H1 (cell line): ENCODE measurements around the gene STK31. TPM values are rescaled to one million over a fixed set of nuclear protein-coding genes. Genes with fewer than 3 reads are reported as not detected.

Experiments
- CTCF ChIA-PET: fragments of 300-600 bp; sonication (Branson Sonifier 250); formaldehyde crosslinking; loops from one replicate; lab custom pipeline; 2021; ENCODE audit not compliant: partially characterized antibody; lab: Charles Lee
- POLR2A ChIA-PET: fragments of 300-600 bp; sonication (Branson Sonifier 250); formaldehyde crosslinking; loops from one replicate; lab custom pipeline; 2021; ENCODE audit warnings: inconsistent platforms; ENCODE audit not compliant: partially characterized antibody; lab: Charles Lee
- DNase-seq, 2 experiments: peaks; one replicate each; pipeline versions ENCODE4 v3.0.0 to v3.0.0-alpha.2; 2010 to 2022; ENCODE audit warnings: low spot score in 2 of 2, low read depth in 1 of 2, mixed read lengths in 1 of 2
- FAIRE-seq: peaks from 2 replicates; lab custom pipeline; 2011; peaks lifted over from hg19 to GRCh38; lab: Jason Lieb, UNC
- H2AFZ ChIP-seq: 2 replicates; pipeline ENCODE4 v1.8.1; 2012; ENCODE audit warnings: low read length, inconsistent platforms
- H2AK5ac ChIP-seq: 2 replicates; pipeline ENCODE4 v1.6.1; 2013; ENCODE audit warnings: low read depth, low read length
- H2BK120ac ChIP-seq: replicated peaks from 2 replicates; pipeline ENCODE3; 2013; ENCODE audit warnings: low read depth, low read length, inconsistent platforms
- H2BK12ac ChIP-seq: 2 replicates; pipeline ENCODE4 v1.6.1; 2013; ENCODE audit warnings: low read depth, low read length
- H2BK15ac ChIP-seq: 2 replicates; pipeline ENCODE4 v1.6.1; 2013; ENCODE audit warnings: low read length
- H2BK20ac ChIP-seq: 2 replicates; pipeline ENCODE4 v1.6.1; 2013; ENCODE audit warnings: low read length
- H2BK5ac ChIP-seq: 2 replicates; pipeline ENCODE4 v1.6.1; 2013; ENCODE audit warnings: low read depth, low read length
- H3K14ac ChIP-seq: 2 replicates; pipeline ENCODE4 v1.6.1; 2013; ENCODE audit warnings: inconsistent platforms; ENCODE audit not compliant: insufficient read length
- H3K18ac ChIP-seq: 2 replicates; pipeline ENCODE4 v1.6.1; 2013; ENCODE audit warnings: low read length; ENCODE audit errors: extremely low read depth
- H3K23ac ChIP-seq: 2 replicates; pipeline ENCODE4 v1.6.1; 2013; ENCODE audit warnings: inconsistent platforms; ENCODE audit not compliant: insufficient read length
- H3K23me2 ChIP-seq: 2 replicates; pipeline ENCODE4 v1.6.1; 2013; ENCODE audit warnings: low read depth, low read length
- H3K27ac ChIP-seq: 2 replicates; pipeline ENCODE4 v1.6.1; 2011; ENCODE audit warnings: low read depth, low read length, inconsistent platforms
- H3K27me3 ChIP-seq, 4 experiments: replicated peaks in 1 of 4; 1 replicate in 1 of 4; 2 replicates in 3 of 4; pipeline versions ENCODE4 v1.6.1 to v1.8.1; 2011 to 2013; ENCODE audit warnings: low read length in 3 of 4, mild to moderate bottlenecking in 3 of 4, inconsistent platforms in 2 of 4, mixed read lengths in 2 of 4, moderate library complexity in 1 of 4; ENCODE audit not compliant: control insufficient read depth in 3 of 4, insufficient read depth in 3 of 4; ENCODE audit errors: extremely low read depth in 1 of 4
- H3K36me3 ChIP-seq, 4 experiments: 2 replicates each; pipeline versions ENCODE4 v1.6.1 to v1.8.1; 2011 to 2013; ENCODE audit warnings: mild to moderate bottlenecking in 4 of 4, low read length in 3 of 4, moderate library complexity in 2 of 4, control low read depth in 1 of 4, inconsistent platforms in 1 of 4; ENCODE audit not compliant: insufficient read depth in 4 of 4, control insufficient read depth in 2 of 4
- H3K4ac ChIP-seq: replicated peaks from 2 replicates; pipeline ENCODE3; 2013; ENCODE audit warnings: low read length, low read depth, mixed read lengths, inconsistent platforms; ENCODE audit not compliant: insufficient read length
- H3K4me1 ChIP-seq, 4 experiments: replicated peaks in 1 of 4; 1 replicate in 1 of 4; 2 replicates in 3 of 4; pipeline versions ENCODE4 v1.6.1 to v1.8.1; 2011 to 2013; ENCODE audit warnings: low read length in 3 of 4, inconsistent platforms in 2 of 4, mixed read lengths in 1 of 4; ENCODE audit not compliant: insufficient read depth in 4 of 4, control insufficient read depth in 3 of 4
- H3K4me2 ChIP-seq, 2 experiments: 2 replicates each; pipeline versions ENCODE4 v1.6.1 to v1.8.1; 2011 to 2013; ENCODE audit warnings: low read depth in 2 of 2, low read length in 2 of 2, control low read depth in 1 of 2, inconsistent platforms in 1 of 2, mild to moderate bottlenecking in 1 of 2; ENCODE audit not compliant: insufficient read depth in 1 of 2
- H3K4me3 ChIP-seq, 4 experiments: fragments of 200-600, 300-600 bp in 1 of 4; sonication (generic), shearing (Covaris generic), sonication (Bioruptor Twin) in 1 of 4; 2 replicates each; pipeline versions ENCODE4 v1.5.1 to v1.8.1; 2011 to 2016; ENCODE audit warnings: low read length in 4 of 4, low read depth in 3 of 4, control low read depth in 2 of 4, inconsistent platforms in 2 of 4, mild to moderate bottlenecking in 2 of 4, mixed read lengths in 1 of 4, moderate library complexity in 1 of 4; ENCODE audit not compliant: insufficient read depth in 2 of 4; ENCODE audit errors: extremely low read depth in 1 of 4
- H3K56ac ChIP-seq: replicated peaks from 2 replicates; pipeline ENCODE3; 2013; ENCODE audit warnings: low read depth, mild to moderate bottlenecking, mixed read lengths, low read length, inconsistent platforms; ENCODE audit not compliant: insufficient read length
- H3K79me1 ChIP-seq: 2 replicates; pipeline ENCODE4 v1.6.1; 2013; ENCODE audit warnings: low read depth, low read length, control low read depth
- H3K79me2 ChIP-seq, 2 experiments: 2 replicates each; pipeline versions ENCODE4 v1.6.1 to v1.8.1; 2012 to 2013; ENCODE audit warnings: low read length in 2 of 2, mild to moderate bottlenecking in 2 of 2, inconsistent platforms in 1 of 2; ENCODE audit not compliant: insufficient read depth in 2 of 2, control insufficient read depth in 1 of 2
- H3K9ac ChIP-seq, 4 experiments: replicated peaks in 1 of 4; 1 replicate in 1 of 4; 2 replicates in 3 of 4; pipeline versions ENCODE4 v1.6.1 to v1.8.1; 2011 to 2013; ENCODE audit warnings: low read depth in 3 of 4, low read length in 3 of 4, control low read depth in 2 of 4, mild to moderate bottlenecking in 2 of 4, moderate library complexity in 2 of 4, inconsistent platforms in 1 of 4; ENCODE audit errors: extremely low read depth in 1 of 4
- H3K9me3 ChIP-seq, 2 experiments: 2 replicates each; pipeline versions ENCODE4 v1.6.1 to v1.8.1; 2012 to 2013; ENCODE audit warnings: mild to moderate bottlenecking in 2 of 2, moderate library complexity in 2 of 2, control low read depth in 1 of 2, inconsistent platforms in 1 of 2, low read depth in 1 of 2, low read length in 1 of 2, mixed read lengths in 1 of 2; ENCODE audit not compliant: insufficient read depth in 2 of 2
- H4K20me1 ChIP-seq, 2 experiments: replicated peaks in 1 of 2; 2 replicates each; pipeline versions ENCODE3 to v1.8.1; 2011 to 2013; ENCODE audit warnings: inconsistent platforms in 2 of 2, low read length in 2 of 2, mild to moderate bottlenecking in 1 of 2; ENCODE audit not compliant: insufficient read depth in 2 of 2, control insufficient read depth in 1 of 2
- H4K5ac ChIP-seq: 2 replicates; pipeline ENCODE4 v1.6.1; 2013; ENCODE audit warnings: low read length, low read depth, mixed read lengths, inconsistent platforms; ENCODE audit not compliant: insufficient read length
- H4K8ac ChIP-seq: 2 replicates; pipeline ENCODE4 v1.8.0; 2013; ENCODE audit warnings: mild to moderate bottlenecking, moderate library complexity, low read length, inconsistent platforms; ENCODE audit not compliant: insufficient read depth; ENCODE audit errors: extremely low read depth
- H4K91ac ChIP-seq: replicated peaks from 2 replicates; pipeline ENCODE3; 2013; ENCODE audit warnings: low read length, mixed read lengths, inconsistent platforms; ENCODE audit not compliant: insufficient read length
- SRF ChIP-seq: IDR thresholded peaks from 2 replicates; pipeline ENCODE4 v1.6.1; 2011; ENCODE audit warnings: mild to moderate bottlenecking, low read depth, low read length, moderate library complexity
- WGBS, 2 experiments: shearing (Covaris generic) in 1 of 2; methylation state at CpG; one replicate each; pipeline versions ENCODE4 v1.1.6 to v1.1.7; 2013 to 2015; ENCODE audit warnings: low lambda C conversion rate in 2 of 2, mixed read lengths in 2 of 2, inconsistent platforms in 1 of 2, low coverage in 1 of 2, missing lambda C conversion rate in 1 of 2; ENCODE audit not compliant: insufficient replicate concordance in 2 of 2, insufficient coverage in 1 of 2, insufficient read length in 1 of 2; ENCODE audit errors: extremely low coverage in 1 of 2, missing lambda C conversion rate in 1 of 2; 5-methylcytosine and 5-hydroxymethylcytosine counted together
- polyA plus RNA-seq, 7 experiments: library from polyadenylated mRNA; depleted of rRNA in 3 of 7; stranded (reverse) in 5 of 7; unstranded in 2 of 7; fragments of >200 nt in 5 of 7; fragments of 200-250 nt in 2 of 7; gene quantifications; 1 replicate in 5 of 7; 2 replicates in 1 of 7; 4 replicates in 1 of 7; pipeline versions ENCODE4 v1.2.1 to v1.2.3, GENCODE V29; 2011 to 2013; ENCODE audit warnings: missing spikeins in 2 of 7, mixed read lengths in 2 of 7
- total RNA-seq: library from RNA; stranded (reverse); fragmentation: NEBNext Ultra II Directional; extraction: Animal tissue kit (Norgen Biotek cat#: 25700); gene quantifications from 2 replicates; pipeline ENCODE4 v1.2.1, GENCODE V29; 2021
- TF ChIP-seq, protein P1 (sequence below): IDR thresholded peaks from 2 replicates; pipeline ENCODE4 v1.6.1; 2012; ENCODE audit warnings: inconsistent platforms

Gene STK31
- total and polyA plus RNA-seq, 2 of the 8 experiments (the other 6 are each of a cell fraction or from before 2014, with no cell fraction given), result 0.15 to 0.32 TPM

- Histone ChIP-seq H2AK5ac (no peak overlapping the region), H4K8ac (no peak overlapping the region), H3K23me2 (peaks cover 2% of the 10 kb centered on the region; the same call in 1 of the 2 replicates), H3K4ac (no peak overlapping the region), H4K5ac (no peak overlapping the region), H3K4me3 (peak overlapping the region in 1 of 4 experiments; percentile 23; a peak in 1 of 8 replicates), H2BK120ac (peak overlapping the region; percentile 25), H4K20me1 (no peaks in the 10 kb centered on the region), H3K18ac (no peak overlapping the region), H4K91ac (no peak overlapping the region), H2BK12ac (peak overlapping the region; percentile 22; the same call in 1 of the 2 replicates), H3K27ac (peak overlapping the region; percentile 66; the same call in 1 of the 2 replicates), H2BK20ac (no peak overlapping the region), H3K36me3 (no peaks in the 10 kb centered on the region), H3K79me1 (no peaks in the 10 kb centered on the region), H3K27me3 (no peaks in the 10 kb centered on the region), H3K56ac (no peak overlapping the region), H2BK5ac (peak overlapping the region; percentile 84; the same call in 1 of the 2 replicates), H3K79me2 (no peaks in the 10 kb centered on the region), H3K4me1 (peaks cover 6 to 16% (median 12%) of the 10 kb centered on the region in 4 experiments), H3K4me2 (peak overlapping the region; percentile 54 to 64; a peak in 3 of 4 replicates), H3K14ac (no peak overlapping the region), H2BK15ac (no peak overlapping the region), H3K9me3 (no peaks in the 10 kb centered on the region), H2AFZ (peak overlapping the region; percentile 16; the same call in 1 of the 2 replicates), H3K23ac (no peak overlapping the region), H3K9ac (no peak overlapping the region; a peak in 1 of 7 replicates)
- WGBS, 2 experiments, result 10% methylated on average over 2 of the region's 2 CpGs; no CpG with 5 or more reads in 1 of the 2 experiments
- peak; percentile 87 for TF ChIP-seq SRF
- TF ChIP-seq, protein P1, sequence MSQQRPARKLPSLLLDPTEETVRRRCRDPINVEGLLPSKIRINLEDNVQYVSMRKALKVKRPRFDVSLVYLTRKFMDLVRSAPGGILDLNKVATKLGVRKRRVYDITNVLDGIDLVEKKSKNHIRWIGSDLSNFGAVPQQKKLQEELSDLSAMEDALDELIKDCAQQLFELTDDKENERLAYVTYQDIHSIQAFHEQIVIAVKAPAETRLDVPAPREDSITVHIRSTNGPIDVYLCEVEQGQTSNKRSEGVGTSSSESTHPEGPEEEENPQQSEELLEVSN, result no peak
- DNase-seq (no peak), FAIRE-seq (no peak)
- POLR2A ChIA-PET, result interaction anchor here (0.6 to 3.9 kb wide), 11 partner anchors 8 to 66 kb away, joined by 3 to 27 read pairs (median 4); partner anchors contain the start of genes CCDC126 and FAM221A
- CTCF ChIA-PET, result interaction anchor here (1.0 to 2.2 kb wide), 8 partner anchors 10 to 116 kb away, joined by 3 to 11 read pairs (median 6); partner anchors contain the start of gene FAM221A
Observed at GRCh38 chr7:23662984-23663313, 47.1 kb upstream of the STK31 start.
